OCI-LY3 (cell line): ENCODE data around the gene SPEF2.

Experiments
- H2AFZ ChIP-seq: fragments of 200-600, 300-600 bp; shearing (Covaris generic); 2 replicates; pipeline ENCODE4 v1.6.0; 2014; ENCODE audit warnings: antibody characterized with exemption, low read depth, low read length
- H3K27ac ChIP-seq: fragments of 200-600, 300-600 bp; sonication (generic); 2 replicates; pipeline ENCODE4 v1.5.1; 2014; ENCODE audit warnings: mild to moderate bottlenecking, low read length, moderate library complexity, mixed read lengths
- H3K27me3 ChIP-seq: fragments of 200-600, 300-600 bp; sonication (generic); 2 replicates; pipeline ENCODE4 v1.6.1; 2014; ENCODE audit warnings: low read depth, low read length, mixed read lengths
- H3K36me3 ChIP-seq: fragments of 200-600, 300-600 bp; sonication (generic); replicated peaks from 2 replicates; pipeline ENCODE3; 2014; ENCODE audit warnings: low read depth, low read length, mixed read lengths
- H3K4me1 ChIP-seq: fragments of 300-600, 200-600 bp; sonication (generic); 2 replicates; pipeline ENCODE4 v1.6.1; 2014; ENCODE audit warnings: low read length, mixed read lengths
- H3K4me2 ChIP-seq: fragments of 200-600, 300-600 bp; sonication (generic); 2 replicates; pipeline ENCODE4 v1.6.1; 2014; ENCODE audit warnings: low read length, mixed read lengths
- H3K4me3 ChIP-seq: fragments of 300-600, 200-600 bp; sonication (generic); 2 replicates; pipeline ENCODE4 v1.5.1; 2014; ENCODE audit warnings: antibody characterized with exemption, mild to moderate bottlenecking, low read length, moderate library complexity
- H3K79me2 ChIP-seq: fragments of 300-600, 200-600 bp; shearing (Covaris generic); 2 replicates; pipeline ENCODE4 v1.6.1; 2014; ENCODE audit warnings: mild to moderate bottlenecking, low read length, mixed read lengths
- H3K9ac ChIP-seq: fragments of 300-600, 200-600 bp; shearing (Covaris generic); 2 replicates; pipeline ENCODE4 v1.6.0; 2014; ENCODE audit warnings: mild to moderate bottlenecking, low read length, moderate library complexity
- H3K9me3 ChIP-seq: fragments of 200-600, 300-600 bp; shearing (Covaris generic); 2 replicates; pipeline ENCODE4 v1.6.1; 2014; ENCODE audit warnings: low read length, mixed read lengths; ENCODE audit not compliant: insufficient read depth
- H4K20me1 ChIP-seq: fragments of 200-600, 300-600 bp; sonication (generic); 2 replicates; pipeline ENCODE4 v1.6.1; 2016; ENCODE audit warnings: low read length, mixed read lengths; ENCODE audit not compliant: insufficient read depth
- CTCF ChIP-seq: fragments of 200-600, 300-600 bp; sonication (generic); IDR thresholded peaks from 2 replicates; pipeline ENCODE4 v1.5.1; 2014; ENCODE audit warnings: antibody characterized with exemption, low read length, low read depth
- EZH2phosphoT487 ChIP-seq: fragments of 200-600 bp; shearing (Covaris generic); IDR thresholded peaks from 2 replicates; pipeline ENCODE4 v1.6.1; 2018; ENCODE audit warnings: antibody characterized with exemption, mixed run types, low read depth

Gene SPEF2

GRCh38 chr5:35651002-35651756, 33.5 kb downstream of the SPEF2 start:
- Histone ChIP-seq H3K79me2 (no peaks in the 10 kb centered on the region), H3K4me1 (no peaks in the 10 kb centered on the region), H3K4me2 (no peak overlapping the region), H3K4me3 (no peak overlapping the region), H3K9ac (no peak overlapping the region), H3K27ac (no peak overlapping the region), H4K20me1 (no peaks in the 10 kb centered on the region), H3K9me3 (no peaks in the 10 kb centered on the region), H3K27me3 (no peaks in the 10 kb centered on the region), H3K36me3 (no peaks in the 10 kb centered on the region), H2AFZ (no peak overlapping the region)
- no peak for TF ChIP-seq EZH2phosphoT487
- TF ChIP-seq CTCF, result peak; percentile 55

- Histone ChIP-seq H3K4me3 (no peak overlapping the region), H4K20me1 (no peaks in the 10 kb centered on the region), H2AFZ (no peak overlapping the region), H3K79me2 (no peaks in the 10 kb centered on the region), H3K36me3 (no peaks in the 10 kb centered on the region), H3K4me1 (no peaks in the 10 kb centered on the region), H3K4me2 (no peak overlapping the region), H3K9ac (no peak overlapping the region), H3K27me3 (no peaks in the 10 kb centered on the region), H3K27ac (no peak overlapping the region), H3K9me3 (no peaks in the 10 kb centered on the region)
- TF ChIP-seq CTCF, result no peak
- no peak for TF ChIP-seq EZH2phosphoT487
These were observed 39.1 kb downstream of the SPEF2 start for GRCh38 chr5:35656721-35657120.

GRCh38 chr5:35657877-35658276, 40.2 kb downstream of the SPEF2 start:
- no peaks in the 10 kb centered on the region for H3K9me3 ChIP-seq
- no peak overlapping the region for H3K4me2 ChIP-seq
- TF ChIP-seq CTCF, result no peak
- no peak for TF ChIP-seq EZH2phosphoT487

GRCh38 chr5:35659556-35659955, 41.9 kb downstream of the SPEF2 start:
- H3K9me3 ChIP-seq, result no peaks in the 10 kb centered on the region
- H3K36me3 ChIP-seq, result no peaks in the 10 kb centered on the region
- H3K4me1 ChIP-seq, result no peaks in the 10 kb centered on the region
- H4K20me1 ChIP-seq, result no peaks in the 10 kb centered on the region
- TF ChIP-seq EZH2phosphoT487 (no peak), CTCF (no peak)
- H3K4me2 ChIP-seq, result no peak overlapping the region
- H3K4me3 ChIP-seq, result no peak overlapping the region
- H3K27ac ChIP-seq, result no peak overlapping the region
- H3K9ac ChIP-seq, result no peak overlapping the region
- no peaks in the 10 kb centered on the region for H3K27me3 ChIP-seq
- no peaks in the 10 kb centered on the region for H3K79me2 ChIP-seq
- no peak overlapping the region for H2AFZ ChIP-seq

More at GRCh38 chr5:35657877-35658276, 40.2 kb downstream of the SPEF2 start:
- Histone ChIP-seq H3K27me3 (no peaks in the 10 kb centered on the region), H3K79me2 (no peaks in the 10 kb centered on the region), H3K27ac (no peak overlapping the region), H3K4me3 (no peak overlapping the region), H3K9ac (no peak overlapping the region), H4K20me1 (no peaks in the 10 kb centered on the region), H3K36me3 (no peaks in the 10 kb centered on the region), H2AFZ (no peak overlapping the region), H3K4me1 (no peaks in the 10 kb centered on the region)
